Inferior parietal cortex (tissue), 1 donor: ENCODE measurements around the gene UNC13C.

ENCODE experiments used
- DNase-seq: peaks from one replicate; pipeline ENCODE4 v3.0.0-alpha.2; 2016; ENCODE audit errors: extremely low spot score

UNC13C gene

DNA sequence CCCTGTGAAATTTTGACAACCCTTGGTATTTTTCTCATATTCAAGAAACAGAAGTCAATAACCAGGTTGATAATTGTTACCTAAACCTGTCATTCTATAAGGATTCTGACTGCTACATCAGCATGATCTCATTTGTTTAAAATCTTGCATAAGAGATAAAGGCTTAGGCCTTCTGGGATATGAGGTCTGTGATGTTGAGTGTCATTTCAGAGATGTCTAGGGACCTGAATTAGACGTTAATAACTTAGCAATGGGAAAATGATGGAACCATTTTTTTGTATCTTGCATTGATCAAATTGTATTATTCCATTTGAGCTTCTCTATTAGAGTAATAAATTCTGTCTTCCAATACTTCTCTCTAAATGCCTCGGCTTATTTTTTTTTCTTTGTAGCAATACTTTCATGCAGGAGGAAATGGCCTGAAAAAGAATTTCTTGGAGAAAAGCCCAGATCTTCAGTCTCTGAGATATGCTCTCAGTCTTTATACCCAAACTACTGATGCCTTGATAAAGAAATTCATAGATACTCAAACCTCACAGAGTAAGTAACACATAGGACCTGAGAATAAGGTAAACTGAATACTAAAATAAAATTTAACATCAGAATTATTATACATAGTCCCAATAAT lies 589.3 kb downstream of the UNC13C start:
- DNase-seq = no peak

DNA sequence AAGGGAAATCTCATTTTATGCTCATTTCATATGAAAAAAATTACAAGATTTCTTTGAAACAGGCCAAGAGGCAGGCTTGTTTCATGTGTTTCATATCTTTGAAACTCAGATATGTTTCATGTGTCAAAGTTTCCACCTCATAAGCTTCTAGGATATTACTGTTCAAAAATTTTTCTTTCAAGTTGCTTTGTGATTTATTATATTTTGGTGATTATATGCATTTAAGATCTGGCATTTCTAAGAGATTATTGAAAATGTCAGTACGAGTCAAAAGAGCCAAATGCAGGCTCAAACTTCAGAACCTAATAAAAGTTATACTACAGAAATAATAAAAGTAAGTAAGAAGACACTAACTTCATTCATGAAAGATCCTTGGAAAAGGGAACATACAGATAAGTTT lies 590.1 kb downstream of the UNC13C start:
- DNase-seq = no peak

DNA sequence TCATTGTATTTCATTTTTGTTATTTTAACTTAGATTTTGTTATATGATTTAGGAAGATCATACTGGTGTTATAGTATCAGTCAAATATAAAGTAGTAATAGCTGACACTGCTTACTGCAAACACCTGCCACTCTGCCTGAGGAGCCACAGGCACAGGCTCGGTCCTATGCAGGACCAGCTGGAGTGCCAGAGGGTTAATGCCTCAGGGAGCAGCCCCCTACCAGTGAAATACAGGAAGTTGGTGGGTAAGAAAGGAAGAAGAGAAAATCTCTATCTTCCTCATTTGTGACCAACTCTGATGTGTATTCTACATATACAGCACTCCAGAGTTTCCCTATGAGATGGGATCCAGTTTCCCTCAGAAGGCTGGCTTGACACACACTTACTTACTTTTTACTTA lies 593.3 kb downstream of the UNC13C start:
- no peak for DNase-seq

DNA sequence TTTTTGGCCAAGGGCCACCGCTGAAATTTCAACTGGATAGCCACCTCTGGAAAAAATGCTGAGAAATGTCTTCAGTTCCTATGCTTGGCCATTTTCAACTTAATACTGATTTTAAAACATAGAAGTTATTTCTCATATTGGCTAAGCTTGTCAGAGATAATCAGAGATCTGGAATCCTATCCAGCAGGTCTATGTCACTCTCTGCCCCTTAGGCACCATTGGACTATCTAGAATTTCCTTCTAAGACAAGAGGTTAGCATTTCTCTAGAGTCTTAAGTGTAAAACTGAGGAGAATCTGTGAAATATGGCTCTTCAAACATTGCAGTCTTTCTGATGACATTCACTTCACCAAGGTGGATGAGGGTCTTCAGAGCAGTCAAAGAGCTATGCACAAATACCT lies 597.3 kb downstream of the UNC13C start:
- no peak for DNase-seq

DNA sequence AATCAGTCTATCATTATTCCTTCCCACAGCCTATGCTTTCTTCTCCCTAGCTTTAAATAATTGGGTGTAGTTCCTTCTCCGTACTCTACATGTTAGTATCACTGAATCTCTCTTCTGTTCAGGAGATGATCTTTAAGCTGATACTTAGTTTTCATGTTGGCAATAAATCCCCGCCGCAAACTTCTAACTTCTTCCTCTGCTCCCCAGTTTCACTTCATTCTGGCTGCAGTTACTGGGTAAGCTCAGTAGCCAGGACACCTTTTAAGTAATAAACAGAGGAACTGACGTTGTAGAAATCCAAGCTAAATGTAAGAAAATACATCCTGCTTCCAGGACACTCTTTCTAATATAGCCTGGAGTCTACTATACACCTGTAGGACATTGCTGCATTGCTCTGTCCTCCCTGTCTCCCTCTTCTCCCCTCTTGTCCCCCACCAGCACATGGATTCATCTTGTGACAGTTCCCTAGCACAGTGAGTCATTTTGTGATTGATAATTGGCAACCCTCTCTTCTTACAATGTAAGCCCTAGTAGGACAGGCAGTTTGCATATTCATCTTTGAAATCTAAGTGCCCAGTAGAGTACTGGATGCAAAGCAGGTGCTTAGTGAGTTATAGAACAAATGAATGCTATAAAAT lies 598.2 kb downstream of the UNC13C start:
- no peak for DNase-seq

DNA sequence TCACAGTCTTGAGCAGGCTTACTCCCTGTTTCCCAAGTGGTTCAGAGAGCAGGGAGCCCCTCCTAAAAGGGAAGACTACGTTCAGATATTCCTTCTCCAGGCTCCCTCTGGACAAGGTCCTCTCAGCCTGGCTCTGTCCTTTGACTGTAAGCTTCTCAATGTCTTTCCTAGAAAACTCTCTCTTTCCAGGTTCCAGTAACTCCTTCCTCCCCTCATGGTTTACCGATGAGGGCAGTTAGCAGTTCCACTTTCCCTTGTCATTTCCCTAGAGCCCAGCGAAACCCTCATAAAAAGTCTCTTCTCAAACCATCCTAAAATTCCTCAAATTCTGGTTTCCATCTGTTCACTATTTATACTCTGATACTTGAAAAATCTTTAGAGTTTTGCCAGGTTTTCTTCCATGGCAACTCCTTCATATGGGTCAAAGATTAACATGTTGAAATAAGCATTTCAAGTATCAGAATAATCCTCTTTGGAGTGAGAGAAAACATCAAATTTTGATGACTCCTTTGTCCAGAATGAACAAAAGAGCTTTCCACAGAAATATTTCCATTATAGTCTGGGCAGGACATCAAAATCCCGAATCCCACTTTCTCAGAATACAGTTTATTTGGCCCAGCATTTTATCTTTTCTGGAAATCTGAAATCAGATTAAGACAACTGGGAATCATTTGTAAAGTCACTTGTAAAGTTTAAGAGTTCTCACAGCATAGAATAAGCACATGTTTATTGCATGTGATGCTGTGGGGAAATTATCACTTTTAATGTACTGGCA lies 599.4 kb downstream of the UNC13C start:
- no peak for DNase-seq

DNA sequence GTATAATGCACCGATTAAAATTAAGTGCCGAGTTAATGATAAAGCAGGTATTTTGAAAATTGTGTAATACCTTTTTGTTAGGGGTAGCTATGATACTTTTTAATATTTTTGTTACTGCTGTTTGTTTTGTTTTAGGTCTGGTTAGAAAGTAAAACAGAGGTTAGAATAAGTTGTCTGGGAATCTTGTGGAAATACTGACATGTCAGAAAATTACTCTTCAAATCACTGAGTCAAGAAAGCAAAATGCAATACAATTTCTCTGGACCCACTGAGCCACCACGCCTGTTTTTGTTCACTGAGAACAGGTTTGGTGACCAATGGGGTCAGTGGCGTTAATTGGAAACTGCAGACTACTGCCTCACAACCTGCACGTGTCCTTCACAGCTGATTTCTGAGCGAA lies 601.6 kb downstream of the UNC13C start:
- DNase-seq = no peak

DNA sequence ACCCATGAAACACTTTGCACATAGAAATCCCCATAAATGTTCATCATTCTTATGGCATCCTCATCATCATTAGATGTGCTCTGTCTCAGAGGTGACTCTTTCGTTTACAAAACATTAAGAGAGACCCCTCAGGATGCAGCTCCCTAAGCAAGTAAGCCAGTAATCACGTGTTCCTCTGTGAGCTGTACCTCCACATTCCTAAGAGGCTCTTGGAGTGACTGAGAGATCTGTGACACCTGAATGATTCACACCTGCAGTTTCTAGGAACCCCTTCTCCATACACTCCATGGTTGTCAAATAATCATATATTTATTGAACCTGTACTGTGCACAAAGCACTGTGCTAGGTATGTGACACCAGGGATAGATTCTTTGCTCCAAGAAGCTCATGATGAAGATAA lies 602.4 kb downstream of the UNC13C start:
- no peak for DNase-seq

DNA sequence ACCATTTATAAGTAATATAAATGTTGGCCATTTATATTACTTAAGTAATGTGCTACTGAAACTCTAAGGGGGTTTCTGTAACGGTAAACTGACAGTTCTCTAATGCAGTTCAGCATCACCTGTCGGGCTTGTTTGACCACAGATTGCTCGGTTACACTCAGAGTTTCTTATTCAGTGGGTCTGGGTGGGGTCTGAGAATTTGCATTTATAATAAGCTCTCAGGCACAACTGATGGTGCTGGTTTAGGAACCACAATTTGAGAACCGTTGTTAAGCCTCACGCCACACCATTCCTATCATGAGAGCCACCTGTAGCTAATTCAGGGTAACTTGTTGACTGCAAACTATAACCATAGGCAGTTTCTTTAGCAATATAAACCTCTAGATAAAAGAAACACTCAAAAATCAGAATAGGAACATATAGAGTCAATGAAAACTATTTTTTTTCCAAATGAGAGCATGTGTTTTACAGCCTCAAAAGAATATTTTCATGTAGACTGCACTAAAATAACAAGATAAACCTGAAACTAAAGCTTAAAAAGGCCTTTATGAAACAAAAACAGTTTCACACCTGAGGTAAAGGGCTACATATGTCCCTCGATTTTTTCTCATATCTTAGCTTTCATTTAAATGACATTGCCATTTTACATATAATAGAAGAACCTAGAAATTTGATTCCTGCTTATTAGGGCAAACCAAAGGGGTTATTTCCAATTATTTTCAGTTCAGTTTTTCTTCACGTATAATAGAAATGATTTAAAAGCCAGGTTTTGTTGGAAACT lies 604.8 kb downstream of the UNC13C start:
- DNase-seq = no peak

DNA sequence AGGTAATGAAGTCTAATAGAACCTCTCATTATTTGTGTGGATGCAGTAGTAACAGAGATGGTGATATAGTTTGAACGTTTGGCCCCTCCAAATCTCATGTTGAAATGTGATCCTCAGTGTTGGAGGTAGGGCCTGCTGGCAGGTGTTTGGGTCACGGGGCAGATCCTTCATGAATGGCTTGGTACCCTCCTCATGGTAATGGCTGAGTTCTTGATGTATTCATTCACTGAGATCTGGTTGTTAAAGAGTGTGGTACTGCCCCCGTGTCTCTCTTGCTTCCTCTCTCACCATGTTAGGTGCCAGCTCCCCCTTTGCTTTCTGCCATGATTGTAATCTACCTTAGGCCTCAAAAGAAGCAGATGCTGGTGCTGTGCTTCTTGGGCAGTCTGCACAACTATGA lies 606.8 kb downstream of the UNC13C start:
- no peak for DNase-seq

DNA sequence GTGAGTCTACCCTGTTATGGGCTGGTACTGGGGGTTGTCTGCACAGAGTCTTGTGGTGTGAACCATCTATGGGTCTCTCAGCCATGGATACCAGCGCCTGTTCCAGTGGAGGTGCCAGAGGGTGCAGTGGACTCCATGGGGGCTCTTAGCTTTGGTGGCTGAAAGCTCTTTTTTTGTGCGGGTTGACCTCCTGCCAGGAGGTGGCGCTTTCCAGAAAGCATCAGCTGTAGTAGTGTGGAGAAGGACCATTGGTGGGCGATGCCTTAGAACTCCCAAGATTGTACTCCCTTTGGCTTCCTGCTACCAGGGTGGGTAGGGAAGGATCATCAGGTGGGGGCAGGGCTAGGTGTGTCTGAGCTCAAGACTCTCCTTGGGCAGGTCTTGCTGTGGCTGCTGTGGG lies 615.9 kb downstream of the UNC13C start:
- no peak for DNase-seq

DNA sequence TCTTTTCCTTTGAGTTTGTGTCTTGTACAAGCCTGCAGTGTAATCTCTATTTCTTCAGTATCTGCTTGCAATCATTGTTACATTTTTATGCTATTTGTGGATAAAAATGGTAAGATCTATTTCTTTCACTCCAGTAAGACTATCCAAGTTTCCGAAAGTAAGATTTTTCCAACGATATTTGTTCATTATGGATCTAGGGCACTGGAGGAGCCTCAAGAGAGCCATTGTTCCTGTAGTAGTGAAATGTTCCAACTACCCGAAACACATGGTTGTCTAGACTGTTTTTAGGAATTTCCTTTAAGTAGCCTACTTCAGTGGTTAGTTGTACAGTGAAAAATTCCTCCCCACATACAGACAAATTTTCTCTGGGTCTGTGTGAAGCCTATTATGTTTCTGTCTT lies 621.1 kb downstream of the UNC13C start:
- DNase-seq = no peak

DNA sequence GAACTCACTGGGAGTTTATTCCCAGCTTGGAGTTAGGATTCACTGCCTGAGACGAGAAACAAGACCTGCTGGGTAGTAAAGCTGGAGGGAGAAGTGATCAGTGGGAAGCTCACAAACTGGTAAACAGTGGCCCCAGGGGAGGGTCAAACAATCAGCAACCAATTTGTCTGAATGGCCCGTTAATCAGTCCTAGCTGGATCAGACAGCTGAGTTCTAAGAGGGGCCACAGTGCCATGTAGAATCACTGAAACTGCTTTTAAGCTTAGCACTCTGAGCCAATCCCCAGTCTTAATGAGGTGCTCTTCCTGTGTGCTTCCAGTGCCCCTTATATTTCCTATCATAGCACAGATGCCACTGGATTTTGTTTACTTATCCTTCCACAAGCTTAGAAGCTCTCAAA lies 626.8 kb downstream of the UNC13C start:
- no peak for DNase-seq

DNA sequence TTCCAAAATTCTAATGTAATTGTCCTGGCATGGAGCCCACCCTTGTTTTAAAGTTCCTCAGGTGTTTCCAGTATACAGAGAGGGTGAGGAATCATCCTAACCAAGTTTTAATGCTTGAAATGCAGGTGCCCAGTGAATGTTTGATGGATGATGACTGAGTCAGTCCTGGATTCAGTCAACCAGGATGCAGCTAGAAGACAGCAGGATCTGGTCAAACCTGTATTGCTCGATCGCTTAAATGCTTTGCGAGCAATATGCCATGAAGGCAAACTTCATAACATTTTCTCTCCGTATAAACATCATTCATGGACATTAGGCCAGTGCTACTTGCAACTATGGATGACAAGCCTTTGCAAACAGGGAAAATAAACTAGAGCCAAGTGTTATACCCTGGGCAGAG lies 627.3 kb downstream of the UNC13C start:
- no peak for DNase-seq

DNA sequence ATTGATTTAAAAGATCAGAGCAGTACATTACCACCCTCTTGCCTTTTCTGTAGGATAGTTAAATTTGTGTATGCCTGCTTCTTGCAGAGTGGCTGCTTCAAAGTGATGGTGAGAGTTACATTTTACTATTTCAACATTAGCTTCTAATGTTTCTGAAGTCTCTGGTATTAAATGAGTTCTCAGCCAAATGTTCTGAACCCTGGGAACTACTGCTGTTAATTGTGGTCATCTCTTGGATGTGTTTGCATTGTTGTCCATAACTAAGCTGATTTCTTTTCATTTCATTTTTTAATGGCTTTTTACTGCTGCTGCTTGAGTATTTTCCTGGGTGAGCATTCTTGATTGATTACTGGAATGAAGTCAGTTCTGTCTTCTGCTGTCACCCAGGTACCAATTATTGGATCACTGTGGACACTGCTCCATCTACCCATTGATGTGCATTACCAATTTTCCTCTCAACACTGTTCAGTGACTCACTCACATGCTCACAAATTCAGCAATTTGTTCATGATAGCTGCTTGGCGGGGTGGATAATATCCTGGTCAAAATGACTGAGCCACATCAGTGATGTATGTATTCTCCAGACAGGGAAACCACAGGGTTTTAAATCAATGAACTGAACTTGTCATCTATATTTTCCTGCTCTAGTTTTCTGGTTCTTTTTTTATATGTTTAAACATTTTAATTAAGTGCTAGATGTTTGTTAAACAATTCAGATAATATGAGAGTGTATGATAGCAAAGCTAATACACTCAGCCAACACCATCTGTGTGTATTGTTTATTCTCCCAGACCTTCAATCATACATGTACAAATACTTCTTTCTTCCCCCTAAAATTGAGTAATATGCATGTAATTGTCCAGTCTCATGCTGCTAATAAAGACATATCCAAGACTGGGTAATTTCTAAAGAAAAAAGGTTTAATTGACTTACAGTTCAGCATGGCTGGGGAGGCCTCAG lies 630.9 kb downstream of the UNC13C start:
- DNase-seq = no peak

DNA sequence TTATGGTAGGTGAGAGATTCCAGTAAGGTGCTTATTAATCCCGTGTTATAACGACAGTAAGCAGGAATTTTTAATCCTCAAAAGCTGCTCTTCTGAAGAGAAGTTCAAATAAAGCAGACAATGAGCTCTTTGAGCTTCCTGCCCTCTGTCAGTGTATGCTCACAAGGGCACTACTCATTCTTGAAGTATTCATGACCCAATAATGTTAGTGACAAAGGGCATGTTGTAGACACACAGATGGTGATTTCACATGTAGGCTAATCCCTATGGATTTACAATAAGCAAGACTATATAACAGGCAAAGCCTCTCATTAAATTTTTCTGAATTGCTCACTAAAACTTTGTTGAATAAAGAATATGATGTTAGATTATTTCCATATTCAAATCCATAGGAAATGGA lies 639.9 kb downstream of the UNC13C start:
- no peak for DNase-seq

DNA sequence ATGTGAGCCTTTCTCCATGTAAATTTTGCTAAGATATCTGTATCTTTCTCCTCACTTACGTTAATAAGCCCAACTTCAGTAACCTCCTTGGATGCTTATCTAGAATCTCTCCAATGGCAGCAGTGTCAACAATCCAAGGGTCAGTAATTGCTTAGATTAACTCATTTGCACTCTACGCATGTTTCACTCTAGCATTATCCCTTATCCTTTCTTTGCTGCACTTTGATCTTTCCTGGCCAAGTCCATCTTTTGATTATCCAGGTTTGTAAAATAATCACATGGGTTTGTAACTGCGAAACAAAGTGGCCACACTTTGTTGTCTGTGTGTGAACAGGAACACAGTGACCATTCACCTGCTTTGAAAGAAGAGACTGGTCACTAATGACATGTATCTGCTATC lies 640.9 kb downstream of the UNC13C start:
- DNase-seq = no peak

DNA sequence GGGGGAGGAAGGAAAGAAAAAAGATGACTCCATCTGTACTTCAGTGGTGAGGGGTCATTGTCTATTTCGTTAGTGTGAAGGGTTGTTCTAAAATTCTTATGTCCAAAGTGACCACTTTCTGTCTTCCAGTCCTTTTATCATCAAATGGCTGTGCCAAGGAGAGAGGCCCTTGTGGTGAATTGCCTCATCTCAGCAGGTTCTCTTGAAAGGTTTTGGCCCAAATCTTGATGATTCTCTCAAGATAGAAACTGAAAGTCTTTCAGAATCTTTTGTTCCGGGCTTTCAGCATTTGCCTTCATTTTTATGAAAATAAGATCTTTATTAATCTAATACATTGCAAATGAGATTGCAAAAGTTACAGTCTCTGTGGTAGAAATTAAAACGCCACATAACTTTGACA lies 642.7 kb downstream of the UNC13C start:
- no peak for DNase-seq

DNA sequence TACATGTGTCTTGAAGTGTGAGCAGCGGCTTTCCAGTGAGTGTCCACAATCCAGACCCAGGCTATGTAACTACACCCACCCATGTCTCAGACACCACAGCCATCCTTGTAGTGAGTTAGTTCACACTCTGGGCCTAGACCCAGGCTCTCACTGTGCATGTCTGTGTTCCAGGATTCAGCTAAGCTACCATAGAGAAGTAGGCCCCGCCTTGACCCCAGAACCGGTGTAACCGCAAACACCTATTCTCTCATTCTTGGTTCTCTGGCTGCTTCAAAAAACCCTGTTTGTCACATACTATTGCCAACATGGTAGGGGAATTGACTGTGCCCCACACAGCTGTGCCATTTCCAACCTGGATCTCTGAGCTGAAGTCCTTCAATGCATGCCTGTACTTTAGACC lies 657.9 kb downstream of the UNC13C start:
- DNase-seq = no peak

DNA sequence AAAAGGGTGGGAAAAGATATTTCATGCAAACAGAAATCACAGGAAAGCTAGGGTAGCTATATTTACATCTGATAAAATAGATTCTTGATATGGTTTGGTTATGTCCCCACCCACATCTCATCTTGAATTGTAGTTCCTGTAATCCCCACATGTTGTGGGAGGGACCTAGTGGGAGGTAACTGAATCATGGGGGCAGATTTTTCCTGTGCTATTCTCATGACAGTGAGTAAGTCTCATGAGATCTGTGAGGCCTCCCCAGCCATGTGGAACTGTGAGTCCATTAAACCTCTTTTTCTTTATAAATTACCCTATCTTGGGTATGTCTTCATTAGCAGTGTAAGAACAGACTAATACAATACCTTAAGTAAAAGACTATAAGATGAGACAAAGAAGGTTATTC lies 660.4 kb downstream of the UNC13C start:
- no peak for DNase-seq

DNA sequence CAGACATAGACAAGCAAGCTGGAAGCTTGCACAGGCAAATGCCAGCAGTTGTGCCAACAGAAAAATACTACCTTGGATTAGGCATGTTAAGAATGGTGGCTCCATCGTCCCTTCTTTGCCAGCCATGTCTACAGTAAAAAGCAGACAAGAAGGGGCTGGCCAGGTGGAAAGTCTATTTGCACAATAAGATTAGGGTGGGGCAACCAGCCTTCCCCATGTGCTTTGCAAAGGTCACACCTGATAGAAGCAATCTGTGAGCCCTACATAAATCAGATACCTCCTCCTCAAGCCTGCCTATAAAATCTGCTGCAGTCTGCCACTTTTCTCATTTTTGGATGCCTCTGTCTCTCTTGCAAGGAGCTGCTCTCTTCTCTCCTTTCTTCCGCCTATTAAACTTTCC lies 662.6 kb downstream of the UNC13C start:
- no peak for DNase-seq
